Prostate gland (tissue), 2 donors: ENCODE results near the gene ZP2.

ENCODE experiments used
- CTCF ChIP-seq, 4 experiments: fragments of 200-600 bp in 2 of 4; fragments of 450-650 bp in 2 of 4; sonication (generic) in 2 of 4; IDR thresholded peaks; 1 replicate in 3 of 4; 2 replicates in 1 of 4; pipeline ENCODE4 v1.5.1; 2016 to 2019; ENCODE audit warnings: antibody characterized with exemption in 4 of 4, mild to moderate bottlenecking in 2 of 4, moderate library complexity in 2 of 4
- POLR2A ChIP-seq: fragments of 450-650 bp; IDR thresholded peaks from one replicate; pipeline ENCODE4 v1.6.1; 2016; ENCODE audit warnings: antibody characterized with exemption, mild to moderate bottlenecking

GRCh38 chr16:21160276-21160675 is 51.1 kb downstream of the ZP2 start:
- TF ChIP-seq POLR2A = no peak
- TF ChIP-seq CTCF (IDR thresholded peaks at IDR 0.05) = no peak
